ENCODE measurements around the gene ITCH. TPM values are rescaled to one million over a fixed set of nuclear protein-coding genes. Genes with fewer than 3 reads are reported as not detected.
"Not testable (repeated sequence)": the region's sequence is repeated elsewhere in the genome, so short reads cannot be mapped to it uniquely, and the experiment has no call there.

ITCH gene
- total RNA-seq, 3 donors from 2014 or later, result 56.6 to 72.3 (median 60.6) TPM

GRCh38 chr20:34350095-34350494 is 13.0 kb upstream of the ITCH start:
- Histone ChIP-seq H3K36me3 (no peaks in the 10 kb centered on the region), H3K27ac (no peak overlapping the region), H3K9me3 (no peaks in the 10 kb centered on the region), H3K4me1 (no peaks in the 10 kb centered on the region), H3K27me3 (no peaks in the 10 kb centered on the region), H3K4me3 (no peak overlapping the region)
- no peak for DNase-seq (ENCODE audit: low spot score in 2 of 2)
- intact Hi-C loops (cut with DNase I; ENCODE audit: low total_unique reads), result no loop called here
- TF ChIP-seq POLR2A (IDR thresholded peaks at IDR 0.05), result no peak

GRCh38 chr20:34353467-34353866 is 9.6 kb upstream of the ITCH start:
- H3K36me3 ChIP-seq; H3K4me1 ChIP-seq; H3K27me3 ChIP-seq; H3K4me3 ChIP-seq; H3K9me3 ChIP-seq; H3K27ac ChIP-seq; intact Hi-C loops (cut with DNase I; ENCODE audit: low total_unique reads); DNase-seq (ENCODE audit: low spot score in 2 of 2): not testable (repeated sequence)

- H3K27me3 ChIP-seq, result no peaks in the 10 kb centered on the region
- TF ChIP-seq POLR2A (IDR thresholded peaks at IDR 0.05) (no peak), POLR2AphosphoS5 (IDR thresholded peaks at IDR 0.05) (no peak)
- TF ChIP-seq, protein P1, sequence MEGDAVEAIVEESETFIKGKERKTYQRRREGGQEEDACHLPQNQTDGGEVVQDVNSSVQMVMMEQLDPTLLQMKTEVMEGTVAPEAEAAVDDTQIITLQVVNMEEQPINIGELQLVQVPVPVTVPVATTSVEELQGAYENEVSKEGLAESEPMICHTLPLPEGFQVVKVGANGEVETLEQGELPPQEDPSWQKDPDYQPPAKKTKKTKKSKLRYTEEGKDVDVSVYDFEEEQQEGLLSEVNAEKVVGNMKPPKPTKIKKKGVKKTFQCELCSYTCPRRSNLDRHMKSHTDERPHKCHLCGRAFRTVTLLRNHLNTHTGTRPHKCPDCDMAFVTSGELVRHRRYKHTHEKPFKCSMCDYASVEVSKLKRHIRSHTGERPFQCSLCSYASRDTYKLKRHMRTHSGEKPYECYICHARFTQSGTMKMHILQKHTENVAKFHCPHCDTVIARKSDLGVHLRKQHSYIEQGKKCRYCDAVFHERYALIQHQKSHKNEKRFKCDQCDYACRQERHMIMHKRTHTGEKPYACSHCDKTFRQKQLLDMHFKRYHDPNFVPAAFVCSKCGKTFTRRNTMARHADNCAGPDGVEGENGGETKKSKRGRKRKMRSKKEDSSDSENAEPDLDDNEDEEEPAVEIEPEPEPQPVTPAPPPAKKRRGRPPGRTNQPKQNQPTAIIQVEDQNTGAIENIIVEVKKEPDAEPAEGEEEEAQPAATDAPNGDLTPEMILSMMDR (IDR thresholded peaks at IDR 0.05), result no peak
Observed at GRCh38 chr20:34355427-34355826, 7.6 kb upstream of the ITCH start.

DNA sequence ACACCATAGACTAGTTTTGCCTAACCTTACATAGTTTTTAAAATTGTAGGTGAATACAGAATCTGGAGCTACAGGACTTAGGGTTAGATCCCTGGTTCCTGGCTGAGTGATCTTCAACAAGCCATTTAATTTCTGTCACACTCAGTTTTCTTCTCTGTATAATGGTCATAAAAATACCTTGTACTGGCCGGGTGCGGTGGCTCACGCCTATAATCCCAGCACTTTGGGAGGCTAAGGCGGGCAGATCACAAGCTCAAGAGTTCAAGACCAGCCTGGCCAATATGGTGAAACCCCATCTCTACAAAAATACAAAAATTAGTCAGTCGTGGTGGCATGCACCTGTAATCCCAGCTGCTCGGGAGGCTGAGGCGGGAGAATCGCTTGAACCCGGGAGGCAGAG is 3.3 kb upstream of the ITCH start:
- H3K27me3 ChIP-seq; DNase-seq (ENCODE audit: low spot score in 2 of 2); H3K4me3 ChIP-seq; intact Hi-C loops (cut with DNase I; ENCODE audit: low total_unique reads); H3K9me3 ChIP-seq; H3K36me3 ChIP-seq; H3K27ac ChIP-seq; H3K4me1 ChIP-seq: not testable (repeated sequence)

More at GRCh38 chr20:34355427-34355826, 7.6 kb upstream of the ITCH start:
- Histone ChIP-seq H3K4me1 (no peaks in the 10 kb centered on the region), H3K36me3 (no peaks in the 10 kb centered on the region), H3K9me3 (no peaks in the 10 kb centered on the region), H3K27ac (no peak overlapping the region), H3K4me3 (no peak overlapping the region)
- no peak for DNase-seq (ENCODE audit: low spot score in 2 of 2)
- intact Hi-C loops (cut with DNase I; ENCODE audit: low total_unique reads), result no loop called here

- no peak for DNase-seq (ENCODE audit: low spot score in 2 of 2)
- intact Hi-C loops (cut with DNase I; ENCODE audit: low total_unique reads), result no loop called here
- Histone ChIP-seq H3K27me3 (no peaks in the 10 kb centered on the region), H3K9me3 (no peaks in the 10 kb centered on the region), H3K27ac (peak overlapping the region in 1 of 2 donors; percentile 97), H3K4me1 (peaks cover 5 to 6% of the 10 kb centered on the region in 2 donors), H3K4me3 (peak overlapping the region; percentile 80 to 96 (median 88)), H3K36me3 (no peaks in the 10 kb centered on the region)
- no peak for TF ChIP-seq POLR2AphosphoS5 (IDR thresholded peaks at IDR 0.05)
- no peak for TF ChIP-seq POLR2A (IDR thresholded peaks at IDR 0.05)
- TF ChIP-seq, protein P1 (IDR thresholded peaks at IDR 0.05), result no peak
Observed at GRCh38 chr20:34362502-34363061, 491 bp upstream of the ITCH start.

GRCh38 chr20:34363465-34364222 is 571 bp downstream of the ITCH start:
- Histone ChIP-seq H3K27ac (peak overlapping the region; percentile 91 to 97), H3K36me3 (no peaks in the 10 kb centered on the region), H3K4me3 (peak overlapping the region; percentile 80 to 96 (median 88)), H3K9me3 (no peaks in the 10 kb centered on the region), H3K27me3 (no peaks in the 10 kb centered on the region), H3K4me1 (peaks cover 5 to 6% of the 10 kb centered on the region in 2 donors)
- TF ChIP-seq, protein P1 (IDR thresholded peaks at IDR 0.05), result no peak
- TF ChIP-seq POLR2A (IDR thresholded peaks at IDR 0.05) (no peak), POLR2AphosphoS5 (IDR thresholded peaks at IDR 0.05) (no peak)
- no peak for DNase-seq (ENCODE audit: low spot score in 2 of 2)
- intact Hi-C loops (cut with DNase I; ENCODE audit: low total_unique reads), result no loop called here
